Endothelial cell of umbilical vein (primary cell): ENCODE data around the gene NTSR1. TPM values are rescaled to one million over a fixed set of nuclear protein-coding genes. Genes with fewer than 3 reads are reported as not detected.

Experiments
- BruUV-seq: library from RNA; stranded (reverse); fragments of 400-500 nt; replicated peaks from 2 replicates; lab custom pipeline; 2021; lab: Mats Ljungman, UMichigan
- CTCF ChIA-PET: fragments of 300-600, 350-600 bp; sonication (Branson Sonifier 250); formaldehyde crosslinking; loops from one replicate; lab custom pipeline; 2021; ENCODE audit warnings: antibody characterized with exemption, inconsistent platforms; lab: Charles Lee
- POLR2A ChIA-PET: fragments of 300-600, 350-600 bp; sonication (Branson Sonifier 250); formaldehyde crosslinking; loops from one replicate; lab custom pipeline; 2021; ENCODE audit warnings: antibody characterized with exemption, inconsistent platforms; lab: Charles Lee
- DNase-seq: peaks from one replicate; pipeline ENCODE4 v3.0.0-alpha.2; 2011; ENCODE audit warnings: low read depth, low spot score
- FAIRE-seq: peaks from 2 replicates; lab custom pipeline; 2011; peaks lifted over from hg19 to GRCh38; lab: Jason Lieb, UNC
- H2AFZ ChIP-seq: 2 replicates; pipeline ENCODE4 v1.6.0; 2012; ENCODE audit warnings: low read depth, low read length, control low read depth, inconsistent platforms
- H3K27ac ChIP-seq: 2 replicates; pipeline ENCODE4 v1.5.1; 2011; ENCODE audit warnings: low read depth, mild to moderate bottlenecking, control low read depth, low read length, moderate library complexity; ENCODE audit not compliant: insufficient read depth
- H3K27me3 ChIP-seq, 2 experiments: 2 replicates each; pipeline versions ENCODE4 v1.6.0 to v1.6.1; 2011; ENCODE audit warnings: low read length in 2 of 2, mixed read lengths in 1 of 2; ENCODE audit not compliant: control insufficient read depth in 2 of 2, insufficient read depth in 2 of 2
- H3K36me3 ChIP-seq, 2 experiments: 2 replicates in 1 of 2; 3 replicates in 1 of 2; pipeline ENCODE4 v1.5.1; 2011; ENCODE audit warnings: low read length in 2 of 2, mild to moderate bottlenecking in 1 of 2, moderate library complexity in 1 of 2; ENCODE audit not compliant: control insufficient read depth in 2 of 2, insufficient read depth in 2 of 2; ENCODE audit errors: extremely low read depth in 1 of 2
- H3K4me1 ChIP-seq: 3 replicates; pipeline ENCODE4 v1.5.1; 2011; ENCODE audit warnings: mild to moderate bottlenecking, low read length; ENCODE audit not compliant: control insufficient read depth, insufficient read depth; ENCODE audit errors: extremely low read depth
- H3K4me2 ChIP-seq: 2 replicates; pipeline ENCODE4 v1.6.1; 2011; ENCODE audit warnings: low read length, control low read depth, mixed read lengths; ENCODE audit not compliant: insufficient read depth
- H3K4me3 ChIP-seq, 3 experiments: fragments of 200-600 bp in 1 of 3; sonication (generic), shearing (Covaris generic) in 1 of 3; replicated peaks in 1 of 3; 2 replicates each; pipeline ENCODE4 v1.5.1; 2011 to 2016; ENCODE audit warnings: control low read depth in 3 of 3, low read length in 3 of 3, mild to moderate bottlenecking in 2 of 3, inconsistent platforms in 1 of 3, low read depth in 1 of 3, moderate library complexity in 1 of 3; ENCODE audit not compliant: insufficient read depth in 1 of 3
- H3K79me2 ChIP-seq: 2 replicates; pipeline ENCODE4 v1.6.0; 2012; ENCODE audit warnings: low read length, inconsistent platforms; ENCODE audit not compliant: control insufficient read depth, insufficient read depth
- H3K9ac ChIP-seq: replicated peaks from 2 replicates; pipeline ENCODE3; 2011; ENCODE audit warnings: low read length, control low read depth; ENCODE audit not compliant: insufficient read depth; ENCODE audit errors: extremely low read depth
- H3K9me1 ChIP-seq: replicated peaks from 3 replicates; pipeline ENCODE4 v1.6.0; 2011; ENCODE audit warnings: mild to moderate bottlenecking, low read length; ENCODE audit not compliant: control insufficient read depth, insufficient read depth; ENCODE audit errors: extremely low read depth
- H3K9me3 ChIP-seq: replicated peaks from 2 replicates; pipeline ENCODE4 v1.5.1; 2012; ENCODE audit warnings: low read length, inconsistent platforms; ENCODE audit not compliant: control insufficient read depth, insufficient read depth
- H4K20me1 ChIP-seq: replicated peaks from 2 replicates; pipeline ENCODE3; 2011; ENCODE audit warnings: mild to moderate bottlenecking, low read length; ENCODE audit not compliant: control insufficient read depth, insufficient read depth; ENCODE audit errors: extremely low read depth
- EZH2 ChIP-seq: IDR thresholded peaks from 2 replicates; pipeline ENCODE4 v1.6.1; 2012; ENCODE audit warnings: borderline replicate concordance, low read depth, mild to moderate bottlenecking, moderate library complexity, low read length, inconsistent platforms; ENCODE audit not compliant: severe bottlenecking
- FOS ChIP-seq: IDR thresholded peaks from 2 replicates; pipeline ENCODE4 v1.6.1; 2011; ENCODE audit warnings: mild to moderate bottlenecking, low read length, moderate library complexity, borderline replicate concordance; ENCODE audit not compliant: insufficient read depth
- GATA2 ChIP-seq: IDR thresholded peaks from 2 replicates; pipeline ENCODE4 v1.7.0; 2011; ENCODE audit warnings: low read depth, mild to moderate bottlenecking, moderate library complexity, mixed read lengths, low read length; ENCODE audit not compliant: insufficient read length, insufficient read depth
- JUN ChIP-seq: IDR thresholded peaks from 2 replicates; pipeline ENCODE4 v1.6.1; 2011; ENCODE audit warnings: borderline replicate concordance, low read depth; ENCODE audit not compliant: insufficient read length, insufficient read depth
- MYC ChIP-seq: IDR thresholded peaks from one replicate; pipeline ENCODE4 v1.6.1; 2011; ENCODE audit warnings: mild to moderate bottlenecking, low read depth, low read length
- POLR2A ChIP-seq: IDR thresholded peaks from 2 replicates; pipeline ENCODE4 v1.6.1; 2012; ENCODE audit warnings: low read depth, mild to moderate bottlenecking, control low read depth, low read length
- POLR2AphosphoS5 ChIP-seq: IDR thresholded peaks from 2 replicates; pipeline ENCODE4 v1.6.1; 2012; ENCODE audit warnings: low read depth, mild to moderate bottlenecking, control low read depth, low read length, moderate library complexity; ENCODE audit not compliant: insufficient read depth
- dilution Hi-C: fragments of 300-500 bp; cut with MboI; formaldehyde crosslinking; loops from one replicate; pipeline ENCODE4 v1.15.0; 2019; ENCODE audit warnings: low sequenced_read_pairs; ENCODE audit not compliant: extremely low pct_ligation_motif_present
- intact Hi-C: fragments of 100-400 bp; cut with micrococcal nuclease; formaldehyde crosslinking; loops from one replicate; pipeline ENCODE4 v1.10.0; 2022
- polyA plus RNA-seq, 4 experiments: library from polyadenylated mRNA; depleted of rRNA in 3 of 4; stranded (reverse) in 3 of 4; unstranded in 1 of 4; fragments of >200 nt; gene quantifications; 2 replicates each; pipeline versions ENCODE4 v1.2.1 to v1.2.3, GENCODE V29; 2011 to 2012; ENCODE audit warnings: missing spikeins in 1 of 4
- total RNA-seq: library from RNA; stranded (reverse); gene quantifications from 2 replicates; pipeline ENCODE4 v1.2.3, GENCODE V29; 2021
- TF ChIP-seq, protein P1 (sequence below): IDR thresholded peaks from 2 replicates; pipeline ENCODE4 v1.6.1; 2011; ENCODE audit not compliant: insufficient read depth, insufficient read length
- TF ChIP-seq, protein P2 (sequence below), 2 donors: IDR thresholded peaks; 1 replicate in 1 of 2; 2 replicates in 1 of 2; pipeline ENCODE4 v1.5.1; 2011; ENCODE audit warnings: low read length in 2 of 2, mild to moderate bottlenecking in 2 of 2, moderate library complexity in 2 of 2, control low read depth in 1 of 2, inconsistent platforms in 1 of 2, low read depth in 1 of 2; ENCODE audit not compliant: insufficient read depth in 1 of 2; ENCODE audit errors: extremely low read depth in 1 of 2

NTSR1 gene
- total and polyA plus RNA-seq, 2 donors (not counting 3 experiments of a cell fraction or from before 2014, with no cell fraction given) = 0.14 to 2.1 TPM

- Histone ChIP-seq H3K9me1 (no peaks in the 10 kb centered on the region), H3K79me2 (no peaks in the 10 kb centered on the region), H3K9ac (no peak overlapping the region), H3K4me3 (no peak overlapping the region), H3K27ac (no peak overlapping the region), H2AFZ (no peak overlapping the region), H4K20me1 (no peaks in the 10 kb centered on the region), H3K9me3 (no peaks in the 10 kb centered on the region), H3K4me1 (no peaks in the 10 kb centered on the region), H3K4me2 (no peak overlapping the region), H3K27me3 (peaks cover 2 to 3% of the 10 kb centered on the region in 2 experiments), H3K36me3 (no peaks in the 10 kb centered on the region)
- DNase-seq (no peak), FAIRE-seq (no peak)
- intact Hi-C loops = no loop called here
- TF ChIP-seq POLR2AphosphoS5 (no peak), GATA2 (no peak), EZH2 (no peak), MYC (no peak), FOS (no peak), JUN (no peak), POLR2A (no peak)
- TF ChIP-seq, protein P1, sequence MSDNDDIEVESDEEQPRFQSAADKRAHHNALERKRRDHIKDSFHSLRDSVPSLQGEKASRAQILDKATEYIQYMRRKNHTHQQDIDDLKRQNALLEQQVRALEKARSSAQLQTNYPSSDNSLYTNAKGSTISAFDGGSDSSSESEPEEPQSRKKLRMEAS = no peak
- TF ChIP-seq, protein P2, sequence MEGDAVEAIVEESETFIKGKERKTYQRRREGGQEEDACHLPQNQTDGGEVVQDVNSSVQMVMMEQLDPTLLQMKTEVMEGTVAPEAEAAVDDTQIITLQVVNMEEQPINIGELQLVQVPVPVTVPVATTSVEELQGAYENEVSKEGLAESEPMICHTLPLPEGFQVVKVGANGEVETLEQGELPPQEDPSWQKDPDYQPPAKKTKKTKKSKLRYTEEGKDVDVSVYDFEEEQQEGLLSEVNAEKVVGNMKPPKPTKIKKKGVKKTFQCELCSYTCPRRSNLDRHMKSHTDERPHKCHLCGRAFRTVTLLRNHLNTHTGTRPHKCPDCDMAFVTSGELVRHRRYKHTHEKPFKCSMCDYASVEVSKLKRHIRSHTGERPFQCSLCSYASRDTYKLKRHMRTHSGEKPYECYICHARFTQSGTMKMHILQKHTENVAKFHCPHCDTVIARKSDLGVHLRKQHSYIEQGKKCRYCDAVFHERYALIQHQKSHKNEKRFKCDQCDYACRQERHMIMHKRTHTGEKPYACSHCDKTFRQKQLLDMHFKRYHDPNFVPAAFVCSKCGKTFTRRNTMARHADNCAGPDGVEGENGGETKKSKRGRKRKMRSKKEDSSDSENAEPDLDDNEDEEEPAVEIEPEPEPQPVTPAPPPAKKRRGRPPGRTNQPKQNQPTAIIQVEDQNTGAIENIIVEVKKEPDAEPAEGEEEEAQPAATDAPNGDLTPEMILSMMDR (IDR thresholded peaks at IDR 0.05; ENCODE audit: extremely low read depth in 1 of 2, insufficient read depth in 1 of 2, low read depth in 1 of 2, low read length in 2 of 2) = no peak
- ChIA-PET CTCF (no interaction called here), POLR2A (interaction anchor here (0.6 kb wide), 1 partner anchor 310 kb away, joined by 4 read pairs; no protein-coding TSS in a partner anchor)
- dilution Hi-C loops = no loop called here
- no TSS peak for BruUV-seq
Measured at GRCh38 chr20:62760856-62761758, 52.5 kb downstream of the NTSR1 start.
